ENCODE data around the gene MRGPRX1. TPM values are rescaled to one million over a fixed set of nuclear protein-coding genes. Genes with fewer than 3 reads are reported as not detected.
"Not testable (repeated sequence)": the region's sequence is repeated elsewhere in the genome, so short reads cannot be mapped to it uniquely, and the experiment has no call there.

Gene MRGPRX1
- not detected for polyA plus RNA-seq (ENCODE audit: insufficient read length)
- long read RNA-seq, donor 1: 0 reads
- long read RNA-seq, donor 2: 0 reads
- long read RNA-seq, donor 3: 0 reads
- long read RNA-seq, donor 4: 0 reads
- long read RNA-seq, donor 5, partial matches to known transcripts: 0 of 1 reads
- long read RNA-seq, donor 5, other reads (novel, unspliced or antisense): 0 of 1 reads
- long read RNA-seq, donor 6: 0 reads
- long read RNA-seq, donor 7: 0 reads
- long read RNA-seq, donor 8: 0 reads

- DNase-seq: no peak
These were observed at the start of gene MRGPRX1 for GRCh38 chr11:18939314-18939713. Gene MRGPRX1, minus strand, starts transcription at chr11:18939414. Its CDS starts 4,630 bp downstream, at chr11:18934784.

GRCh38 chr11:18987454-18988231, 48.4 kb upstream of the MRGPRX1 start:
- no peak for DNase-seq

- DNase-seq: no peak
These were observed 47.5 kb upstream of the MRGPRX1 start for GRCh38 chr11:18986744-18987143.

GRCh38 chr11:18981897-18982296, 42.7 kb upstream of the MRGPRX1 start:
- DNase-seq: no peak

- no peak for DNase-seq
These were observed 35.0 kb upstream of the MRGPRX1 start for GRCh38 chr11:18974192-18974591.

GRCh38 chr11:18972336-18972735, 33.1 kb upstream of the MRGPRX1 start:
- no peak for DNase-seq

- DNase-seq: no peak
These were observed 30.5 kb upstream of the MRGPRX1 start for GRCh38 chr11:18969720-18970119.

- DNase-seq: no peak
These were observed 19.2 kb upstream of the MRGPRX1 start for GRCh38 chr11:18958221-18958910.

- DNase-seq: no peak
These were observed 17.4 kb upstream of the MRGPRX1 start for GRCh38 chr11:18956630-18957029.

- no peak for DNase-seq
These were observed 3.1 kb downstream of the MRGPRX1 start for GRCh38 chr11:18936002-18936673.

- DNase-seq: no peak
These were observed 4.9 kb downstream of the MRGPRX1 start for GRCh38 chr11:18934195-18934814.

GRCh38 chr11:18927550-18928322, 11.5 kb downstream of the MRGPRX1 start:
- no peak for DNase-seq

- DNase-seq: not testable (repeated sequence)
These were observed 13.8 kb downstream of the MRGPRX1 start for GRCh38 chr11:18925426-18925825.

GRCh38 chr11:18912883-18913282, 26.3 kb downstream of the MRGPRX1 start:
- no peak for DNase-seq

- no peak for DNase-seq
These were observed 31.8 kb downstream of the MRGPRX1 start for GRCh38 chr11:18907391-18907790.

- DNase-seq: not testable (repeated sequence)
These were observed 38.6 kb downstream of the MRGPRX1 start for GRCh38 chr11:18900637-18901036.

- not testable (repeated sequence) for DNase-seq
These were observed 39.0 kb downstream of the MRGPRX1 start for GRCh38 chr11:18900151-18900611.

- DNase-seq: not testable (repeated sequence)
These were observed 47.5 kb downstream of the MRGPRX1 start for GRCh38 chr11:18891712-18892111.

- no peak for DNase-seq
These were observed 48.6 kb downstream of the MRGPRX1 start for GRCh38 chr11:18890615-18891014.
